Keratinocyte (primary cell): ENCODE results near the gene TBC1D2.

Experiments
- EZH2 ChIP-seq: IDR thresholded peaks from one replicate; pipeline ENCODE4 v1.6.1; 2012; ENCODE audit warnings: inconsistent platforms, mild to moderate bottlenecking, low read length, moderate library complexity
- TF ChIP-seq, protein P1 (sequence below), 3 experiments: IDR thresholded peaks in 1 of 3; conservative IDR thresholded peaks in 1 of 3; optimal IDR thresholded peaks in 1 of 3; 2 replicates in 2 of 3; 3 replicates in 1 of 3; pipeline versions ENCODE3 to v1.5.1; 2011; ENCODE audit warnings: low read length in 3 of 3, mild to moderate bottlenecking in 3 of 3, moderate library complexity in 2 of 3, control low read depth in 1 of 3, inconsistent platforms in 1 of 3; ENCODE audit not compliant: insufficient read depth in 2 of 3; ENCODE audit errors: extremely low read depth in 1 of 3

DNA sequence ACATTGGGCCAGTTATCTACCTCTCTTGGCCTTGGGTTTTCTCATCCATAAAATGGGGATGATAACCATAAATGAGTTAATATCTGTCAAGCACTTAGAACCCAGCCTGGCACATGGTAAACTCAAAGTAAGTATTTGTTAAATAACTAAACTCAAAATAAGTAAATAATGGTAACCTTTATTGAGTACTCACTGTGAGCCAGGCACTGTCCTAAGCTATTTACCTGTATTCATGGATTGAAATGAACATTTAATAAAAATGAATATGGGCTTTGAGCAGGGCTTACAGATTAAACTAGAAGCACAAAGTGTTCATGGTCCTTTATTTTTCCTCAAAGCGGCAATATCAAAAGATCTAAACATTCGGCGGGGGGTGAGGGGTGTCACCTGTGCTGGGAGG is 79.7 kb downstream of the TBC1D2 start:
- TF ChIP-seq, protein P1, sequence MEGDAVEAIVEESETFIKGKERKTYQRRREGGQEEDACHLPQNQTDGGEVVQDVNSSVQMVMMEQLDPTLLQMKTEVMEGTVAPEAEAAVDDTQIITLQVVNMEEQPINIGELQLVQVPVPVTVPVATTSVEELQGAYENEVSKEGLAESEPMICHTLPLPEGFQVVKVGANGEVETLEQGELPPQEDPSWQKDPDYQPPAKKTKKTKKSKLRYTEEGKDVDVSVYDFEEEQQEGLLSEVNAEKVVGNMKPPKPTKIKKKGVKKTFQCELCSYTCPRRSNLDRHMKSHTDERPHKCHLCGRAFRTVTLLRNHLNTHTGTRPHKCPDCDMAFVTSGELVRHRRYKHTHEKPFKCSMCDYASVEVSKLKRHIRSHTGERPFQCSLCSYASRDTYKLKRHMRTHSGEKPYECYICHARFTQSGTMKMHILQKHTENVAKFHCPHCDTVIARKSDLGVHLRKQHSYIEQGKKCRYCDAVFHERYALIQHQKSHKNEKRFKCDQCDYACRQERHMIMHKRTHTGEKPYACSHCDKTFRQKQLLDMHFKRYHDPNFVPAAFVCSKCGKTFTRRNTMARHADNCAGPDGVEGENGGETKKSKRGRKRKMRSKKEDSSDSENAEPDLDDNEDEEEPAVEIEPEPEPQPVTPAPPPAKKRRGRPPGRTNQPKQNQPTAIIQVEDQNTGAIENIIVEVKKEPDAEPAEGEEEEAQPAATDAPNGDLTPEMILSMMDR (optimal IDR thresholded peaks at IDR 0.05 in 1 of 3, IDR thresholded peaks at IDR 0.05 in 1 of 3, conservative IDR thresholded peaks at IDR 0.05 in 1 of 3; ENCODE audit: extremely low read depth in 1 of 3, insufficient read depth in 2 of 3, low read length in 3 of 3), result no peak
- no peak for TF ChIP-seq EZH2
